ENCODE measurements around the gene CACNA1F. TPM values are rescaled to one million over a fixed set of nuclear protein-coding genes. Genes with fewer than 3 reads are reported as not detected.
A peak's percentile ranks its signal among the peaks of the same experiment; 100 is the strongest.

Gene CACNA1F
- total RNA-seq, 1 donor from 2014 or later: 0.05 TPM

GRCh38 chrX:49160908-49161307, 72.2 kb downstream of the CACNA1F start:
- H3K9me3 Mint-ChIP-seq: peaks cover 5% of the 10 kb centered on the region
- no peak for TF ChIP-seq CTCF (conservative IDR thresholded peaks at IDR 0.05)
- no peak for DNase-seq (ENCODE audit: low read depth, low spot score)
- H3K27ac Mint-ChIP-seq (ENCODE audit: unreplicated experiment): no peak overlapping the region
- H3K27me3 Mint-ChIP-seq (ENCODE audit: low read depth): peaks cover 20% of the 10 kb centered on the region
- H3K36me3 Mint-ChIP-seq (ENCODE audit: low read depth): no peaks in the 10 kb centered on the region
- H3K4me3 Mint-ChIP-seq: no peak overlapping the region
- H3K4me1 Mint-ChIP-seq: peaks cover 9% of the 10 kb centered on the region

- Mint-ChIP-seq H3K4me1 (peaks cover 16% of the 10 kb centered on the region), H3K27ac (ENCODE audit: unreplicated experiment) (no peak overlapping the region), H3K4me3 (no peak overlapping the region), H3K27me3 (ENCODE audit: low read depth) (peaks cover 8% of the 10 kb centered on the region), H3K36me3 (ENCODE audit: low read depth) (no peaks in the 10 kb centered on the region), H3K9me3 (peaks cover 5% of the 10 kb centered on the region)
- no peak for DNase-seq (ENCODE audit: low read depth, low spot score)
- TF ChIP-seq CTCF (conservative IDR thresholded peaks at IDR 0.05): no peak
These were observed 75.9 kb downstream of the CACNA1F start for GRCh38 chrX:49157194-49157593.

- peak; percentile 62 for DNase-seq (ENCODE audit: low read depth, low spot score)
- Mint-ChIP-seq H3K9me3 (peaks cover 7% of the 10 kb centered on the region), H3K27ac (ENCODE audit: unreplicated experiment) (peak overlapping the region; percentile 98), H3K36me3 (ENCODE audit: low read depth) (peaks cover under 1% of the 10 kb centered on the region), H3K27me3 (ENCODE audit: low read depth) (peaks cover 2% of the 10 kb centered on the region), H3K4me3 (peak overlapping the region; percentile 92), H3K4me1 (peaks cover 16% of the 10 kb centered on the region)
- peak; percentile 71 for TF ChIP-seq CTCF (conservative IDR thresholded peaks at IDR 0.05)
These were observed 77.0 kb downstream of the CACNA1F start for GRCh38 chrX:49155900-49156837.

- peaks cover 2% of the 10 kb centered on the region for H3K27me3 Mint-ChIP-seq (ENCODE audit: low read depth)
- peak; percentile 9 for DNase-seq (ENCODE audit: low read depth, low spot score)
- TF ChIP-seq CTCF (conservative IDR thresholded peaks at IDR 0.05): no peak
- H3K9me3 Mint-ChIP-seq: peaks cover 9% of the 10 kb centered on the region
- H3K4me1 Mint-ChIP-seq: peaks cover 16% of the 10 kb centered on the region
- peaks cover 2% of the 10 kb centered on the region for H3K36me3 Mint-ChIP-seq (ENCODE audit: low read depth)
- peak overlapping the region; percentile 92 for H3K4me3 Mint-ChIP-seq
- peak overlapping the region; percentile 98 for H3K27ac Mint-ChIP-seq (ENCODE audit: unreplicated experiment)
These were observed 77.8 kb downstream of the CACNA1F start for GRCh38 chrX:49155243-49155899.

Other genes starting within 250 kb of the CACNA1F start
- 55.3 and 63.2 TPM in 2 replicates for gene GRIPAP1, start 231.1 kb downstream of the CACNA1F start, total RNA-seq
- 26.2 TPM in 2 replicates for gene TFE3, start 190.0 kb downstream of the CACNA1F start, total RNA-seq
- 13.8 and 14.7 TPM in 2 replicates for gene CCDC120, start 174.3 kb downstream of the CACNA1F start, total RNA-seq
- 30.2 and 33.7 TPM in 2 replicates for gene PRAF2, start 159.3 kb downstream of the CACNA1F start, total RNA-seq
- gene WDR45, start 153.5 kb downstream of the CACNA1F start, total RNA-seq: 29.0 and 29.6 TPM in 2 replicates
- 17.8 and 20.9 TPM in 2 replicates for gene GPKOW, start 109.6 kb downstream of the CACNA1F start, total RNA-seq
- gene MAGIX, start 70.6 kb downstream of the CACNA1F start, total RNA-seq: 1.4 and 1.6 TPM in 2 replicates
- gene PLP2, start 61.4 kb downstream of the CACNA1F start, total RNA-seq: 0.75 and 0.89 TPM in 2 replicates
- gene PRICKLE3, start 47.0 kb downstream of the CACNA1F start, total RNA-seq: 3.3 and 4.2 TPM in 2 replicates
- gene SYP, start 33.1 kb downstream of the CACNA1F start, total RNA-seq: 10.2 and 10.8 TPM in 2 replicates
- gene CCDC22, start 2.1 kb upstream of the CACNA1F start, total RNA-seq: 18.0 and 18.8 TPM in 2 replicates
- gene FOXP3, start 31.4 kb upstream of the CACNA1F start, total RNA-seq: 0.26 and 0.39 TPM in 2 replicates
- gene PPP1R3F, start 36.5 kb upstream of the CACNA1F start, total RNA-seq: 11.5 and 13.1 TPM in 2 replicates
- not detected in 2 replicates for gene GAGE10, start 70.3 kb upstream of the CACNA1F start, total RNA-seq
- not detected in 2 replicates for gene GAGE12J, start 88.7 kb upstream of the CACNA1F start, total RNA-seq
- not detected in 2 replicates for gene GAGE13, start 98.2 kb upstream of the CACNA1F start, total RNA-seq

Measured in neural crest cell (in vitro differentiated cells).